Measurements from ENCODE around the gene CGB1.
A peak's percentile ranks its signal among the peaks of the same experiment; 100 is the strongest.
"Not testable (repeated sequence)": the region's sequence is repeated elsewhere in the genome, so short reads cannot be mapped to it uniquely, and the experiment has no call there.

Gene CGB1

GRCh38 chr19:49020931-49021895, 15.5 kb downstream of the CGB1 start:
- DNase-seq = no peak

- DNase-seq = no peak
These were observed 16.4 kb downstream of the CGB1 start for GRCh38 chr19:49020342-49020741.

- peak; percentile 48 for DNase-seq
These were observed 17.3 kb downstream of the CGB1 start for GRCh38 chr19:49019242-49019932.

- not testable (repeated sequence) for DNase-seq
These were observed 18.1 kb downstream of the CGB1 start for GRCh38 chr19:49018388-49019241.

- DNase-seq = peak; percentile 59
These were observed 18.9 kb downstream of the CGB1 start for GRCh38 chr19:49017666-49018351.

- no peak for DNase-seq
These were observed 19.5 kb downstream of the CGB1 start, which contains the start of gene LHB for GRCh38 chr19:49017041-49017665. LHB (minus strand) TSS chr19:49017091; CDS start chr19:49017081, 10 bp downstream.

GRCh38 chr19:49016067-49016839, 20.4 kb downstream of the CGB1 start:
- DNase-seq = no peak

GRCh38 chr19:49014870-49015255, 21.8 kb downstream of the CGB1 start:
- no peak for DNase-seq

- DNase-seq = no peak
These were observed 22.4 kb downstream of the CGB1 start for GRCh38 chr19:49014123-49014869.

- no peak for DNase-seq
These were observed 25.5 kb downstream of the CGB1 start for GRCh38 chr19:49011194-49011593.

- DNase-seq = no peak
These were observed 26.2 kb downstream of the CGB1 start for GRCh38 chr19:49010453-49010852.

- no peak for DNase-seq
These were observed 26.9 kb downstream of the CGB1 start for GRCh38 chr19:49009828-49010227.

- DNase-seq = no peak
These were observed 29.8 kb downstream of the CGB1 start for GRCh38 chr19:49006905-49007304.

GRCh38 chr19:49004964-49005614, 31.6 kb downstream of the CGB1 start:
- DNase-seq = no peak

GRCh38 chr19:49004133-49004532, 32.6 kb downstream of the CGB1 start:
- no peak for DNase-seq

- DNase-seq = peak; percentile 60
These were observed 37.0 kb downstream of the CGB1 start for GRCh38 chr19:48999481-49000325.

- DNase-seq = peak; percentile 34
These were observed 38.7 kb downstream of the CGB1 start for GRCh38 chr19:48997972-48998371.

GRCh38 chr19:48994035-48994386, 42.7 kb downstream of the CGB1 start:
- no peak for DNase-seq

All from effector CD4-positive, alpha-beta T cell (primary cell).